ENCODE data around the gene TLR1. TPM values are rescaled to one million over a fixed set of nuclear protein-coding genes. Genes with fewer than 3 reads are reported as not detected.

Gene TLR1
- total RNA-seq = 4.6 and 9.8 TPM in 2 replicates

GRCh38 chr4:38804654-38805295, at the start of gene TLR1:
TLR1 (minus strand) TSS chr4:38804791; CDS start chr4:38798831, 5,960 bp downstream.

GRCh38 chr4:38782452-38783108, 22.0 kb downstream of the TLR1 start, which contains the start of gene TLR10:
TLR10 (minus strand) TSS chr4:38782990; CDS start chr4:38775590, 7,400 bp downstream.

Small RNA genes within 50 kb of the gene (small RNA-seq; reads per million reads assigned to genes)
- gene RNA5SP158 = not detected

Other genes starting within 250 kb of the TLR1 start
- 33.6 and 43.7 TPM in 2 replicates for gene KLF3, start 140.6 kb downstream of the TLR1 start, total RNA-seq
- not detected in 2 replicates for gene TLR10, start 21.8 kb downstream of the TLR1 start, total RNA-seq
- 2.3 and 4.8 TPM in 2 replicates for gene TLR6, start 52.0 kb upstream of the TLR1 start, total RNA-seq
- gene FAM114A1, start 63.0 kb upstream of the TLR1 start, total RNA-seq = 149 and 225 TPM in 2 replicates
- 2.3 and 3.3 TPM in 2 replicates for gene TMEM156, start 227.6 kb upstream of the TLR1 start, total RNA-seq